NB4 (cell line): ENCODE results near the gene IL15.

ENCODE experiments used
- DNase-seq: peaks from one replicate; pipeline ENCODE4 v3.0.0; 2010; ENCODE audit warnings: low read depth
- H3K4me3 ChIP-seq: one replicate; pipeline ENCODE4 v1.5.1; 2011; ENCODE audit warnings: mild to moderate bottlenecking, low read depth, low read length, moderate library complexity
- CTCF ChIP-seq: IDR thresholded peaks from one replicate; pipeline ENCODE4 v1.5.1; 2012; ENCODE audit warnings: low read depth, low read length
- MAX ChIP-seq: IDR thresholded peaks from 2 replicates; pipeline ENCODE4 v1.6.1; 2011; ENCODE audit warnings: low read depth, low read length
- MYC ChIP-seq: IDR thresholded peaks from 2 replicates; pipeline ENCODE4 v1.6.1; 2011; ENCODE audit warnings: low read depth, low read length
- POLR2A ChIP-seq: IDR thresholded peaks from 2 replicates; pipeline ENCODE4 v1.6.1; 2011; ENCODE audit warnings: mild to moderate bottlenecking; ENCODE audit not compliant: insufficient read length; ENCODE audit errors: extremely low read depth

IL15 gene

GRCh38 chr4:141642063-141642462 lies 5.7 kb downstream of the IL15 start:
- no peak for TF ChIP-seq MAX
- TF ChIP-seq POLR2A = no peak
- no peak for TF ChIP-seq CTCF
- no peak for TF ChIP-seq MYC
- no peak overlapping the region for H3K4me3 ChIP-seq
- no peak for DNase-seq

GRCh38 chr4:141642711-141643110 lies 6.3 kb downstream of the IL15 start:
- TF ChIP-seq CTCF = no peak
- no peak for TF ChIP-seq MAX
- no peak for TF ChIP-seq MYC
- no peak for DNase-seq
- no peak overlapping the region for H3K4me3 ChIP-seq

- no peak for DNase-seq
- no peak overlapping the region for H3K4me3 ChIP-seq
- TF ChIP-seq MAX = no peak
- TF ChIP-seq CTCF = no peak
- no peak for TF ChIP-seq MYC
- TF ChIP-seq POLR2A = no peak
These were observed 7.2 kb downstream of the IL15 start for GRCh38 chr4:141643557-141643956.

GRCh38 chr4:141645611-141646340 lies 9.4 kb downstream of the IL15 start:
- TF ChIP-seq POLR2A (no peak), MYC (no peak), MAX (no peak), CTCF (no peak)
- no peak for DNase-seq
- H3K4me3 ChIP-seq = no peak overlapping the region

- DNase-seq = no peak
- TF ChIP-seq POLR2A = no peak
- TF ChIP-seq MAX = no peak
- no peak for TF ChIP-seq MYC
- TF ChIP-seq CTCF = no peak
- no peak overlapping the region for H3K4me3 ChIP-seq
These were observed 10.6 kb downstream of the IL15 start for GRCh38 chr4:141646969-141647368.

GRCh38 chr4:141647966-141648365 lies 11.6 kb downstream of the IL15 start:
- no peak overlapping the region for H3K4me3 ChIP-seq
- TF ChIP-seq POLR2A = no peak
- no peak for TF ChIP-seq MAX
- no peak for TF ChIP-seq CTCF
- TF ChIP-seq MYC = no peak
- DNase-seq = no peak
